GM19239 (cell line): ENCODE data around the gene ATF7IP.
"Not testable (repeated sequence)": the region's sequence is repeated elsewhere in the genome, so short reads cannot be mapped to it uniquely, and the experiment has no call there.

ENCODE experiments used
- DNase-seq: peaks from one replicate; pipeline ENCODE4 v3.0.0; 2011; ENCODE audit warnings: low spot score; ENCODE audit not compliant: insufficient read length
- FAIRE-seq: peaks from 2 replicates; lab custom pipeline; 2011; peaks lifted over from hg19 to GRCh38; lab: Jason Lieb, UNC

ATF7IP gene

DNA sequence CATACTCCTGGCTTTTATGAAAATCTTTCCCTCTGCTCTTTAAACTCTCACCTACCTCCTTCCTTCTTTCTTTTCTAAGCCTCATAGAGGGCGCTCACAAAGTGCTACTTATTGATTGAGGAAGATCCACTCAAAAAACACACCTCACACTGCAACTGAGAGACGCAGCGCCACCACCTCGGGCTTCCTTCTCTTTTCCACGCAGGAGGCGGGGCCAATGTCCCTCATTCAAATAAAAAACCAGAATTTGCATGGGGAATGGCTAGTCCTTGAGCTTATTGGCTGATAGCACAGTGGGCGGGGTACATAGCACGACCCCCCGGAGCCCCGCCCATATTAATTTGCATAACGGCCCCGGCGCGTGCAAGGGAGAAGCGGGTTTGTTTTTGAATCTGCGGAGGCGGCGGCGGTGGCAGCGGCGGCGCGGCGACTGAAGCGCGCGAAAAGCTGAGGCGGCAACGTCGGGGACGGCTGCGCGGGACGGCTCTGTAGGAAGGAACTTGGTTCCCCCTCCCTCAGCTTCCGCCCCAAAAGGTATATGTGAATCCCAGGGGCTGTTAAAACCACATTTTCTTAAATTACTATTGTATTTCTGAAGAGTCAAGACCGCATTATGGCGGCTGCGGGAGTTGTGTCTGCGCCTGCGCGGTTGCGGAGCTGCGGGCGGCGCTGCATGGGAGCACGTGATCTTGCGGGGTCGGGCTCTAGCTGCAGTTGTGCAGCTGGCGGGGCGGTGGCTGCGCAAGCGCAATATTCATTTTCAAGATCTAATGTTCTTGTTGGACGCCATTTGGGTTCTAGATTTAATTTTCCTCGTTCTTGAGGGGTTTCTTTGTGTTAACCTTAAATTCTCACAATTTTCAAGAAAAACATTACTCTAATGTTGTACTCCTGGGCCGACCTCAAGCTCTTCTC, at the start of gene ATF7IP:
Gene ATF7IP (plus strand): TSS at position 389 of the 915 bp plus-strand sequence. CDS start 58,234 bp downstream, outside the sequence.
- FAIRE-seq, result peak; percentile 98
- DNase-seq, result peak; percentile 47

GRCh38 chr12:14317362-14318146, 47.9 kb upstream of the ATF7IP start:
- FAIRE-seq (no peak), DNase-seq (no peak)

GRCh38 chr12:14319704-14320427, 45.6 kb upstream of the ATF7IP start:
- not testable (repeated sequence) for FAIRE-seq

DNA sequence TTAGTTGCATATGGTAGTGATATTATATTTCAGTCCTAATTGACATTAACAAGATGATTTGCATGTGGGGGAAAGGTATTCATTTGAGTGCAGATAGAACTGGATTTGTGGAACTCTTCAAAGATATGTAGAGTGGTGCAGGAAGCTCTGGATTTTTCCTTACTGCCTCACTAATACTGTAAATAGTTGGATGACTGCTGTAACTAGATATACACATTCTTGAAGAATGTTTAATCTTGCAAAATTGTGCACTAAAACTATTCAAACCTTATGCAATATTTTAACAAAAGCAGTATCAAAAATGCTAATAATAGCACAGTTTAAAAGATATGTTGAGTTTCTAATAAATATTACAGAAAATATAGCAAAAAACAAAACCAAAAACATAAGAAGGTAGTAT, 43.1 kb upstream of the ATF7IP start:
- FAIRE-seq, result no peak
- no peak for DNase-seq

More at GRCh38 chr12:14319704-14320427, 45.6 kb upstream of the ATF7IP start:
- not testable (repeated sequence) for DNase-seq

DNA sequence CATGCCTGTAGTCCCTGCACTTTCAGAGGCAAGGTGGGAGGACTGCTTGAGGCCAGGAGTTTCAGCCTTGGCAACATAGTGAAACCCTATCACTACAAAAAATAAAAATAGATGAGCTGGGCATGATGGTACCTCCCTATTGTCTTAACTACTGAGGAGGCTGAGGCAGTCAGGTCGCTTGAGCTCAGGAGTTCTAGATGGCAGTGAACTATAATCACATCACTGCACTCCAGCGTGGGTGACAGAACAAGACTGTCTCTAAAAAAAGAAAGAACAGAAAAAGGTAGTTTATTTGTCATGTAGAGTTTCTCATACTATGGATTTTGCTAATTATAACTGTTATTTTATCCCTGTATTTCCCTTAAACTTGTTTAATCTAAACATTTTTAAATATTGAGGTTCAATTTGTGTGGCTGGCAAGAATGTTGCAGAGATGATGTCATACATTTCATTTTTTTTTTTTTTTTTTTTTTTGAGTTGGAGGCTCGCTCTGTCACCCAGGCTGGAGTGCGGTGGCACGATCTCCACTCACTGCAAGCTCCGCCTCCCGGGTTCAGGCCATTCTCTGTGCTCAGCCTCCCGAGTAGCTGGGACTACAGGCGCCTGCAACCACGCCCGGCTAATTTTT, 39.7 kb upstream of the ATF7IP start:
- no peak for FAIRE-seq

DNA sequence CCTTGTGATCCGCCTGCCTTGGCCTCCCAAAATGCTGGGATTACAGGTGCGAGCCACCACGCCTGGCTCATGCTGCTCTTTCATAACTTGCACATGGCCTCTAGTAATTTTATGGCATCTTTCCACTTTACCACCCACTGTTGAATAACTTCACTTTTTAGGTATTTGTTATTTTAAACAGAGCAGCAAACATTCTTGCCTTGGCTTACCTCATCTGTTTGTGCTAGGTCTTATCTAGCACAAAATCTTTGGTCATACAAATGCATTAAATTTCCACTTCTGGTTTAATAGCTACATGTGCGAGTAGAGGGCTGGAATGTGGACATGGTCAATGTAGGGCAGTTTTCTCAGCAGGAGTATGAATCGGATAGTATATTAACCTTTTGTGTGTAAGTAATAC, 38.8 kb upstream of the ATF7IP start:
- FAIRE-seq (no peak), DNase-seq (no peak)

More for the DNA sequence above, 39.7 kb upstream of the ATF7IP start:
- no peak for DNase-seq

DNA sequence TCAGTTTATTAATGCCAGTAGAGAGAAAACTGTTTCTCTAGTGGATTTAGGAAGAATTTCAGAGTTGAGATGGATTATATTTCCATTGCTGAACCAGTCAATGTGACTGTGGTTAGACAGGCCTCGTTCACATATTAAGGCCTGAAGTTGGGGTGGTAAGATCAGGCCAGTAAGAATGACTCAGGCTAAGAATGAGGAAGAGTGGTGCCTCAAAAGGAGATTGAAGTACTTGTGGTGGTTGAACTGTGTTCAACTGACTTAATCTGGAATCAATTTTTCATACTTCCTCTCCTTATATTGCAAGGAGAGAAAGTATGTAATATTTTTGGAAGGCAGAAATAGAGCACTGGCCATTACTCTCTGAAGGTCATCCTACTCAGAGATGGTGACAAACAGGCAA, 37.8 kb upstream of the ATF7IP start:
- DNase-seq (no peak), FAIRE-seq (no peak)

- no peak for DNase-seq
- no peak for FAIRE-seq
Measured at GRCh38 chr12:14332482-14332881, 33.0 kb upstream of the ATF7IP start.

DNA sequence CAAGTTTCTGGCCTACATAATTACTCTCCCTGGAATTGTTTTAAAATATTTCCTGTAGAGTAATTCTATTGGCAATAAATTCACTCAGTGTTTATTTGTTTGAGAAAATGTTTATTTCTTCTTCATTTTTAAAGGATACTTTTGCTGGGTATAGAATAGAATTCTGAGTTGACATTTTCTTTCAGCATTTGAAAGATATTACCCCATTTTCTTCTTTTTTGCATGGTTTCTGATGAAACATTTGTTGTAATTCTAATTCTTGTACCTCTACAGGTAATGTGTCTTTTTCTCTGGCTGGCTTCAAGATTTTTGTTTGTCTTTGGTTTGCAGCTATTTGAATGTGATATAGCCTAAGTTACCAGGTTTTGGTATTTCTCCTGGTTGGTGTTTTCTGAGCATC, 25.1 kb upstream of the ATF7IP start:
- no peak for DNase-seq
- no peak for FAIRE-seq

DNA sequence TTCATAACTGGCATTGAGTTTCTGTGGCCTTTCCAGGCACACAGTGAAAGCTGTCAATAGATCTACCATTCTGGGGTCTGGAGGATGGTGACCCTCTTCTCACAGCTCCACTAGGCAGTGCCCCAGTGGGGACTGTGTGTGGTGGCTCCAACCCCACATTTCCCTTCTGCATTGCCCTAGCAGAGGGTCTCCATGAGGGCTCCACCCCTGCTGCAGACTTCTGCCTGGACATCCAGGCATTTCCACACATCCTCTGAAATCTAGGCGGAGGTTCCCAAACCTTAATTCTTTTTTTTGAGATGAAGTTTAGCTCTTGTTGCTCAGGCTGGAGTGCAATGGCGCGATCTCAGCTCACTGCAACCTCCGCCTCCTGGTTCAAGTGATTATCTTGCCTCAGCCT, 14.0 kb upstream of the ATF7IP start:
- not testable (repeated sequence) for FAIRE-seq, DNase-seq

- FAIRE-seq, DNase-seq: not testable (repeated sequence)
Measured at GRCh38 chr12:14352066-14352465, 13.4 kb upstream of the ATF7IP start.

GRCh38 chr12:14354665-14355064, 10.8 kb upstream of the ATF7IP start:
- DNase-seq, FAIRE-seq: not testable (repeated sequence)

GRCh38 chr12:14356147-14356546, 9.3 kb upstream of the ATF7IP start:
- FAIRE-seq, result no peak

GRCh38 chr12:14357486-14357885, 8.0 kb upstream of the ATF7IP start:
- DNase-seq, result no peak

More at GRCh38 chr12:14356147-14356546, 9.3 kb upstream of the ATF7IP start:
- DNase-seq, result no peak

DNA sequence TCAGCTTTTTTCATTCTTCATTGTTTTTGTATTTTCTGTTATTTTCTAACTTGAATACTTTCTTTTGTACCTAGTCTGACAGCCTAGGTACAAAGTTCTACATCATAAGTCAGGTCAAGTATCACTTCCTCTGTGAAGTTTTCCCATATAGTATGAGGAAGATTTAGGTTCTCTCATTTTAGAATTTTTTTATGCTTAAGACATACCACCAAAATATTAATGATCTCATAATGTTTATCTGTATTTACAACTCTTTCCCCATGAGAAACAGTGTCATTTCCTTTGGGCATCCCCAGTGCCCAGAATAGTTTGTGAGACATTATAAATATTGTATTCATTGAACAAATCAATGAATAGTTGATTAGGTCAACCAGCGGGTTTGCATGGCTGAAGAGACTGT, 3.1 kb upstream of the ATF7IP start:
- DNase-seq, result no peak
- peak; percentile 28 for FAIRE-seq

More at GRCh38 chr12:14357486-14357885, 8.0 kb upstream of the ATF7IP start:
- FAIRE-seq, result no peak

DNA sequence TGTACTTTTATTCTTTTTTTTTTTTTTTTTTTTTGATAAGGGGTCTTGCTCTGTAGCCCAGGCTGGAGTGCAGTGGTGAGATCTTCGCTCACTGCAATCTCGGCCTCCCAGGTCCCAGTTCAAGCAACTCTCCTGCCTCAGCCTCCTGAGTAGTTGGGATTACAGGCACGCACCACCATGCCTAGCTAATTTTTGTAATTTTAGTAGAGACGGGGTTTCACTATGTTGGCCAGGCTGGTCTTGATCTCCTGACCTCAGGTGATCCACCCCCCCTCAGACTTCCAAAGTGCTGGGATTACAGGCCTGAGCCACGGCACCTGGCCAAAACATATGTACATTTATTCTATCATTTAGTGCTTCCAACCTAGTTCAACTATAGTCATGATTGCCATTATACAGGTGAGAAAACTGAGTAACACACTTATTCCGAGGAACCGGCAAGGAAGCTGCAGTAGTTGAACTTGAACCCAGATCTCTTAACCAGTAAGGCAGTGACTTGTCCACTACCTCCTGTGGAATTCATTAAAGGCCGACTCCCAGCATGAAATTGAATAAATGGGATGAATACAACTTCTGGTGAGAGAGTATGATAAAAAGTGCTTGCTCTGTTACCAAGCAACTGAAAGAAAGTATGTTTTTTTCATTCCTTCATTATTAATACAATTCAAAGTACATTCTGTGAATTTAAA, 755 bp upstream of the ATF7IP start:
- FAIRE-seq, result peak; percentile 76
- DNase-seq, result no peak

- FAIRE-seq (no peak), DNase-seq (no peak)
Measured at GRCh38 chr12:14366209-14367039, 942 bp downstream of the ATF7IP start.

DNA sequence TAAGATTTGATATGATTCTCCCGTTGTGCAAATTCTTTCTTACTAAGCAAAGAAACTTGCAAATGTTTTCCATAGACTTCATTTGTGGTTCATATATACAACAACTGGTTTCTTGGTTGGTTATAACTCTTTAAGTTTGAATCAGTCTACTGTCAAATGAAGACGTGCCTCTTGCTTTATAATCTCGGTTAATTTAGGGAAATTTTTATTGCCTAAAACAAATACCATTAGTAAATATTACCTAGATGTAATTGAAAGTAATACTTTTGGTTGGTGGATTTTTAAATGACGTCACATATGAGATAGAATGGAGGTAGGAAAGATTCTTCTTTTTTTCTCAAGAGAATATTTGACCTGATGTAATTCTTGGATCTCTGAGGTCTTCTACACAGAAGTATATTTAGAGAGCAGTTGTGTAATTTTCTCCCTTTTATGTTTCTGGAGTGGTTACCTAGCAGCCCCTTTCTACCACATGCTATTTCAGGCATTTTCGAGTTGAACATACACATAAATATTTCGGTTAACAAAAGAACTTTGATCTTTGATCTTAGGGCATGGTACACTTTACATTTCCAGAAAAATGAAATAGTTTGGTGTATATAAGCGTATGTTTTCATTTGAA, 1.7 kb downstream of the ATF7IP start:
- FAIRE-seq, result peak; percentile 78
- DNase-seq, result no peak
